HepG2 (cell line): ENCODE data around the gene DYNLT2B. TPM values are rescaled to one million over a fixed set of nuclear protein-coding genes. Genes with fewer than 3 reads are reported as not detected.

ENCODE experiments used
- DMAP1 ChIP-seq: IDR thresholded peaks from 2 replicates; pipeline ENCODE4 v1.6.1; 2016
- KLF9 ChIP-seq: IDR thresholded peaks from 2 replicates; pipeline ENCODE4 v1.6.1; 2016; ENCODE audit warnings: low read depth
- MATR3 ChIP-seq: sonication (generic); formaldehyde crosslinking; IDR thresholded peaks from 2 replicates; pipeline ENCODE4 v1.4.0; 2020; ENCODE audit warnings: missing genetic modification reagents
- SIX1 ChIP-seq: sonication (generic); formaldehyde crosslinking; IDR thresholded peaks from 2 replicates; pipeline ENCODE4 v1.4.0; 2020; ENCODE audit warnings: missing genetic modification reagents, borderline replicate concordance
- YY1 ChIP-seq: IDR thresholded peaks from 2 replicates; pipeline ENCODE4 v1.6.1; 2011; ENCODE audit warnings: low read length, low read depth, moderate library complexity, mild to moderate bottlenecking; ENCODE audit not compliant: insufficient read depth, insufficient replicate concordance
- ZFP82 ChIP-seq: sonication (generic); formaldehyde crosslinking; IDR thresholded peaks from 2 replicates; pipeline ENCODE4 v1.5.1; 2020; ENCODE audit warnings: mild to moderate bottlenecking, missing genetic modification reagents, borderline replicate concordance
- ZMYM4 ChIP-seq: sonication (generic); formaldehyde crosslinking; IDR thresholded peaks from 2 replicates; pipeline ENCODE4 v1.8.1; 2023; ENCODE audit warnings: mild to moderate bottlenecking, missing genetic modification reagents
- ZNF263 ChIP-seq: sonication (generic); formaldehyde crosslinking; IDR thresholded peaks from 2 replicates; pipeline ENCODE4 v1.4.0; 2020; ENCODE audit warnings: missing genetic modification reagents
- ZNF34 ChIP-seq: sonication (generic); formaldehyde crosslinking; IDR thresholded peaks from 2 replicates; pipeline ENCODE4 v1.4.0; 2020; ENCODE audit warnings: mild to moderate bottlenecking, missing genetic modification reagents, borderline replicate concordance
- ZNF780A ChIP-seq: sonication (generic); formaldehyde crosslinking; IDR thresholded peaks from 2 replicates; pipeline ENCODE4 v1.8.0; 2022; ENCODE audit warnings: mild to moderate bottlenecking, missing genetic modification reagents, moderate library complexity
- polyA plus RNA-seq, 8 experiments: library from polyadenylated mRNA; depleted of rRNA in 3 of 8; stranded (reverse) in 7 of 8; unstranded in 1 of 8; fragments of >200 nt; fragmentation: Illumina TruSeq in 4 of 8; extraction: Trizol in 4 of 8; gene quantifications; 2 replicates each; pipeline versions ENCODE4 v1.2.1 to v1.2.3, GENCODE V29; 2011 to 2016; ENCODE audit warnings: low read depth in 4 of 8, missing spikeins in 1 of 8, mixed read lengths in 1 of 8; ENCODE audit not compliant: insufficient read depth in 1 of 8
- total RNA-seq, 5 experiments: library from RNA; depleted of rRNA; stranded (reverse); fragments of >200 nt; fragmentation: Illumina TruSeq; extraction: Trizol; gene quantifications; 2 replicates each; pipeline ENCODE4 v1.2.3, GENCODE V29; 2016; ENCODE audit warnings: low read depth in 1 of 5
- TF ChIP-seq, protein P1 (sequence below): sonication (generic); formaldehyde crosslinking; IDR thresholded peaks from 2 replicates; pipeline ENCODE4 v1.5.0; 2020; ENCODE audit warnings: missing genetic modification reagents
- TF ChIP-seq, protein P2 (sequence below): sonication (generic); formaldehyde crosslinking; IDR thresholded peaks from 2 replicates; pipeline ENCODE4 v1.4.0; 2020; ENCODE audit warnings: mild to moderate bottlenecking, missing genetic modification reagents
- TF ChIP-seq, protein P3 (sequence below): sonication (generic); formaldehyde crosslinking; conservative IDR thresholded peaks from 2 replicates; pipeline ENCODE4 v1.4.0; 2020; ENCODE audit warnings: missing genetic modification reagents
- TF ChIP-seq, protein P4 (sequence below): sonication (generic); formaldehyde crosslinking; IDR thresholded peaks from 2 replicates; pipeline ENCODE4 v1.9.0; 2021; ENCODE audit warnings: missing genetic modification reagents, borderline replicate concordance
- TF ChIP-seq, protein P5 (sequence below): sonication (generic); formaldehyde crosslinking; IDR thresholded peaks from 2 replicates; pipeline ENCODE4 v1.4.0; 2020; ENCODE audit warnings: missing genetic modification reagents, low read depth, mild to moderate bottlenecking, borderline replicate concordance
- TF ChIP-seq, protein P6 (sequence below): sonication (generic); formaldehyde crosslinking; IDR thresholded peaks from 2 replicates; pipeline ENCODE4 v1.4.0; 2020; ENCODE audit warnings: missing genetic modification reagents
- TF ChIP-seq, protein P7 (sequence below): sonication (generic); formaldehyde crosslinking; IDR thresholded peaks from 2 replicates; pipeline ENCODE4 v1.5.0; 2020; ENCODE audit warnings: missing genetic modification reagents

The DYNLT2B gene
- total and polyA plus RNA-seq, 2 of the 13 experiments (the other 11 are each of a cell fraction or from before 2014, with no cell fraction given) = 4.0 to 7.0 TPM

DNA sequence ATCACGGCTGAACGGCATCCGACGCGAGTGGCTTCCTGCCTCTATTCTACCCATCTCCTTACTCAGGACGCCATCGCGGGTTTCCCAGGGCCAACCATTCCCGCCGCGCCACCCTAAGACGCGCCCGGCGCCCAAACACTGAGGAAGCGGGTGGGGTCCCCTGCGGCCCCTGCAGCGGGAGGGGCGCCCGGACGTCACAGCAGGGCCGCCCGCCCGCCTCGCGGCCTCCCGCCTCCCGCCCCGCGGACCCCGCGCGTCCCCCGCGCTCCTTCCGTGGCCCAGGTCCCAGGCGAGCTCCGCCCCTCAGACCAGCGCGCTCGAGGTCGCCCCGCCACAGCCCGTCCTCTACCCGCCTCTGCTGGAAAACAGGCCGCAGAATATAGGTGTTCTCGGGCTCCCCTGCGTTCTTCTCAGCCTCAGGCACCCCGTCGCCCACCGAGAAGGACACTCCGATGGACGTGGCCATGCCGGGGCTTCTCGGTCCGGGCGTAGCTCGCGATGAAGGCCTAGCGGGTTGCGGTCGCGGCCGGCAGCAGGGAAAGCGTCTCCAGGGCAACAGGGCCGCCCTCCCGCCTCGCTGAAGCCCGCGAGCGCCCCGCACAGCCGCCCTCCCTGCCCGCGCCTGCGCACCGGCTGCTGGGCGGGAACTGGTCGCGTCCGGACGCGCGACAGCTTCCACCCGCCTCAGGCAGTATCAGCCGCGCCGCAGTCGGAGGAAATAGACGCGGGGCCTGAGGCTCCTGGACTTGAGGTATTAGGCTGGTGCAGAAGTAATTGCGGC lies at the start of gene DYNLT2B (continued):
- TF ChIP-seq, protein P1, sequence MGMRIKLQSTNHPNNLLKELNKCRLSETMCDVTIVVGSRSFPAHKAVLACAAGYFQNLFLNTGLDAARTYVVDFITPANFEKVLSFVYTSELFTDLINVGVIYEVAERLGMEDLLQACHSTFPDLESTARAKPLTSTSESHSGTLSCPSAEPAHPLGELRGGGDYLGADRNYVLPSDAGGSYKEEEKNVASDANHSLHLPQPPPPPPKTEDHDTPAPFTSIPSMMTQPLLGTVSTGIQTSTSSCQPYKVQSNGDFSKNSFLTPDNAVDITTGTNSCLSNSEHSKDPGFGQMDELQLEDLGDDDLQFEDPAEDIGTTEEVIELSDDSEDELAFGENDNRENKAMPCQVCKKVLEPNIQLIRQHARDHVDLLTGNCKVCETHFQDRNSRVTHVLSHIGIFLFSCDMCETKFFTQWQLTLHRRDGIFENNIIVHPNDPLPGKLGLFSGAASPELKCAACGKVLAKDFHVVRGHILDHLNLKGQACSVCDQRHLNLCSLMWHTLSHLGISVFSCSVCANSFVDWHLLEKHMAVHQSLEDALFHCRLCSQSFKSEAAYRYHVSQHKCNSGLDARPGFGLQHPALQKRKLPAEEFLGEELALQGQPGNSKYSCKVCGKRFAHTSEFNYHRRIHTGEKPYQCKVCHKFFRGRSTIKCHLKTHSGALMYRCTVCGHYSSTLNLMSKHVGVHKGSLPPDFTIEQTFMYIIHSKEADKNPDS (CRISPR knock-in tag) = no peak
- TF ChIP-seq ZNF780A (no peak; the same call in 1 of the 2 replicates), ZMYM4 (peak; percentile 33; the same call in 1 of the 2 replicates), DMAP1 (peak; percentile 85), SIX1 (no peak), YY1 (peak; percentile 34), ZNF34 (no peak), MATR3 (CRISPR knock-in tag) (no peak), ZFP82 (CRISPR knock-in tag) (no peak), ZNF263 (CRISPR knock-in tag) (no peak), KLF9 (CRISPR knock-in tag) (no peak)
- TF ChIP-seq, protein P2, sequence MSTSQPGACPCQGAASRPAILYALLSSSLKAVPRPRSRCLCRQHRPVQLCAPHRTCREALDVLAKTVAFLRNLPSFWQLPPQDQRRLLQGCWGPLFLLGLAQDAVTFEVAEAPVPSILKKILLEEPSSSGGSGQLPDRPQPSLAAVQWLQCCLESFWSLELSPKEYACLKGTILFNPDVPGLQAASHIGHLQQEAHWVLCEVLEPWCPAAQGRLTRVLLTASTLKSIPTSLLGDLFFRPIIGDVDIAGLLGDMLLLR (CRISPR knock-in tag) = no peak; the same call in 1 of the 2 replicates
- TF ChIP-seq, protein P3, sequence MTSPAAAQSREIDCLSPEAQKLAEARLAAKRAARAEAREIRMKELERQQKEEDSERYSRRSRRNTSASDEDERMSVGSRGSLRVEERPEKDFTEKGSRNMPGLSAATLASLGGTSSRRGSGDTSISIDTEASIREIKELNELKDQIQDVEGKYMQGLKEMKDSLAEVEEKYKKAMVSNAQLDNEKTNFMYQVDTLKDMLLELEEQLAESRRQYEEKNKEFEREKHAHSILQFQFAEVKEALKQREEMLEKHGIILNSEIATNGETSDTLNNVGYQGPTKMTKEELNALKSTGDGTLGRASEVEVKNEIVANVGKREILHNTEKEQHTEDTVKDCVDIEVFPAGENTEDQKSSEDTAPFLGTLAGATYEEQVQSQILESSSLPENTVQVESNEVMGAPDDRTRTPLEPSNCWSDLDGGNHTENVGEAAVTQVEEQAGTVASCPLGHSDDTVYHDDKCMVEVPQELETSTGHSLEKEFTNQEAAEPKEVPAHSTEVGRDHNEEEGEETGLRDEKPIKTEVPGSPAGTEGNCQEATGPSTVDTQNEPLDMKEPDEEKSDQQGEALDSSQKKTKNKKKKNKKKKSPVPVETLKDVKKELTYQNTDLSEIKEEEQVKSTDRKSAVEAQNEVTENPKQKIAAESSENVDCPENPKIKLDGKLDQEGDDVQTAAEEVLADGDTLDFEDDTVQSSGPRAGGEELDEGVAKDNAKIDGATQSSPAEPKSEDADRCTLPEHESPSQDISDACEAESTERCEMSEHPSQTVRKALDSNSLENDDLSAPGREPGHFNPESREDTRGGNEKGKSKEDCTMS (CRISPR knock-in tag) = no peak
- TF ChIP-seq, protein P4, sequence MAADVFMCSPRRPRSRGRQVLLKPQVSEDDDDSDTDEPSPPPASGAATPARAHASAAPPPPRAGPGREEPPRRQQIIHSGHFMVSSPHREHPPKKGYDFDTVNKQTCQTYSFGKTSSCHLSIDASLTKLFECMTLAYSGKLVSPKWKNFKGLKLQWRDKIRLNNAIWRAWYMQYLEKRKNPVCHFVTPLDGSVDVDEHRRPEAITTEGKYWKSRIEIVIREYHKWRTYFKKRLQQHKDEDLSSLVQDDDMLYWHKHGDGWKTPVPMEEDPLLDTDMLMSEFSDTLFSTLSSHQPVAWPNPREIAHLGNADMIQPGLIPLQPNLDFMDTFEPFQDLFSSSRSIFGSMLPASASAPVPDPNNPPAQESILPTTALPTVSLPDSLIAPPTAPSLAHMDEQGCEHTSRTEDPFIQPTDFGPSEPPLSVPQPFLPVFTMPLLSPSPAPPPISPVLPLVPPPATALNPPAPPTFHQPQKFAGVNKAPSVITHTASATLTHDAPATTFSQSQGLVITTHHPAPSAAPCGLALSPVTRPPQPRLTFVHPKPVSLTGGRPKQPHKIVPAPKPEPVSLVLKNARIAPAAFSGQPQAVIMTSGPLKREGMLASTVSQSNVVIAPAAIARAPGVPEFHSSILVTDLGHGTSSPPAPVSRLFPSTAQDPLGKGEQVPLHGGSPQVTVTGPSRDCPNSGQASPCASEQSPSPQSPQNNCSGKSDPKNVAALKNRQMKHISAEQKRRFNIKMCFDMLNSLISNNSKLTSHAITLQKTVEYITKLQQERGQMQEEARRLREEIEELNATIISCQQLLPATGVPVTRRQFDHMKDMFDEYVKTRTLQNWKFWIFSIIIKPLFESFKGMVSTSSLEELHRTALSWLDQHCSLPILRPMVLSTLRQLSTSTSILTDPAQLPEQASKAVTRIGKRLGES (CRISPR knock-in tag) = no peak
- TF ChIP-seq, protein P5, sequence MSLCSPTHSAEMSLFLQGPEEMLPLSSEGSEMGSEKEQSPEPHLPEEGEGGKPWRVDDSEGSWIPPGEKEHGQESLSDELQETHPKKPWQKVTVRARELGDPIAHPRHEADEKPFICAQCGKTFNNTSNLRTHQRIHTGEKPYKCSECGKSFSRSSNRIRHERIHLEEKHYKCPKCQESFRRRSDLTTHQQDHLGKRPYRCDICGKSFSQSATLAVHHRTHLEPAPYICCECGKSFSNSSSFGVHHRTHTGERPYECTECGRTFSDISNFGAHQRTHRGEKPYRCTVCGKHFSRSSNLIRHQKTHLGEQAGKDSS (CRISPR knock-in tag) = no peak
- TF ChIP-seq, protein P6, sequence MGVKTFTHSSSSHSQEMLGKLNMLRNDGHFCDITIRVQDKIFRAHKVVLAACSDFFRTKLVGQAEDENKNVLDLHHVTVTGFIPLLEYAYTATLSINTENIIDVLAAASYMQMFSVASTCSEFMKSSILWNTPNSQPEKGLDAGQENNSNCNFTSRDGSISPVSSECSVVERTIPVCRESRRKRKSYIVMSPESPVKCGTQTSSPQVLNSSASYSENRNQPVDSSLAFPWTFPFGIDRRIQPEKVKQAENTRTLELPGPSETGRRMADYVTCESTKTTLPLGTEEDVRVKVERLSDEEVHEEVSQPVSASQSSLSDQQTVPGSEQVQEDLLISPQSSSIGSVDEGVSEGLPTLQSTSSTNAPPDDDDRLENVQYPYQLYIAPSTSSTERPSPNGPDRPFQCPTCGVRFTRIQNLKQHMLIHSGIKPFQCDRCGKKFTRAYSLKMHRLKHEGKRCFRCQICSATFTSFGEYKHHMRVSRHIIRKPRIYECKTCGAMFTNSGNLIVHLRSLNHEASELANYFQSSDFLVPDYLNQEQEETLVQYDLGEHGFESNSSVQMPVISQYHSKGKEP = no peak
- TF ChIP-seq, protein P7, sequence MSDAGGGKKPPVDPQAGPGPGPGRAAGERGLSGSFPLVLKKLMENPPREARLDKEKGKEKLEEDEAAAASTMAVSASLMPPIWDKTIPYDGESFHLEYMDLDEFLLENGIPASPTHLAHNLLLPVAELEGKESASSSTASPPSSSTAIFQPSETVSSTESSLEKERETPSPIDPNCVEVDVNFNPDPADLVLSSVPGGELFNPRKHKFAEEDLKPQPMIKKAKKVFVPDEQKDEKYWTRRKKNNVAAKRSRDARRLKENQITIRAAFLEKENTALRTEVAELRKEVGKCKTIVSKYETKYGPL (CRISPR knock-in tag) = no peak
